Thyroid gland (tissue), 4 donors: ENCODE results near the gene KAT7.

ENCODE experiments used
- POLR2A ChIP-seq, 2 donors: fragments of 450-650 bp; IDR thresholded peaks; one replicate each; pipeline ENCODE4 v1.6.1; 2017; ENCODE audit warnings: antibody characterized with exemption in 2 of 2, mild to moderate bottlenecking in 2 of 2, moderate library complexity in 1 of 2
- TF ChIP-seq, protein P1 (sequence below), 6 experiments: fragments of 200-600 bp in 3 of 6; fragments of 450-650 bp in 3 of 6; sonication (generic) in 3 of 6; IDR thresholded peaks; one replicate each; pipeline ENCODE4 v1.5.1; 2016 to 2019; ENCODE audit warnings: antibody characterized with exemption in 6 of 6, mild to moderate bottlenecking in 2 of 6, inconsistent platforms in 1 of 6, moderate library complexity in 1 of 6

DNA sequence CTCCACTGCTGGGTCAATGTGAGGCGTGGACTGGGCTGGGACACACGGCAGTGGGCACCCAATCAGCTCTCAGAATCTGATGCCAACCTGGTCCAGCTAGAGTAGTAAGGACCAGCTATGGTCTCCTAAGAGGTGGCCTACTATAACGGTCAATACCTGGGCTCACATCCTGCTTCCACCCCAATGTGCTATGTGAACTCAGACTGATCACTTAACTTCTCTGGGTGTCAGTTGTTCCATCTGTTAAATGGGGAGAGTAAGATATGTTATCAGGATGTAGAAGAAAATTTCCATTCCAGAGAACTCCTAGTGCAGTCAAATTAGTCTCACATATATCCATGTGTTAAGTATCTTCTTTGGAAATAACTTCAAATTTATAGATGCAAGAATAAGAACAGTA lies 38.8 kb upstream of the KAT7 start:
- TF ChIP-seq, protein P1, sequence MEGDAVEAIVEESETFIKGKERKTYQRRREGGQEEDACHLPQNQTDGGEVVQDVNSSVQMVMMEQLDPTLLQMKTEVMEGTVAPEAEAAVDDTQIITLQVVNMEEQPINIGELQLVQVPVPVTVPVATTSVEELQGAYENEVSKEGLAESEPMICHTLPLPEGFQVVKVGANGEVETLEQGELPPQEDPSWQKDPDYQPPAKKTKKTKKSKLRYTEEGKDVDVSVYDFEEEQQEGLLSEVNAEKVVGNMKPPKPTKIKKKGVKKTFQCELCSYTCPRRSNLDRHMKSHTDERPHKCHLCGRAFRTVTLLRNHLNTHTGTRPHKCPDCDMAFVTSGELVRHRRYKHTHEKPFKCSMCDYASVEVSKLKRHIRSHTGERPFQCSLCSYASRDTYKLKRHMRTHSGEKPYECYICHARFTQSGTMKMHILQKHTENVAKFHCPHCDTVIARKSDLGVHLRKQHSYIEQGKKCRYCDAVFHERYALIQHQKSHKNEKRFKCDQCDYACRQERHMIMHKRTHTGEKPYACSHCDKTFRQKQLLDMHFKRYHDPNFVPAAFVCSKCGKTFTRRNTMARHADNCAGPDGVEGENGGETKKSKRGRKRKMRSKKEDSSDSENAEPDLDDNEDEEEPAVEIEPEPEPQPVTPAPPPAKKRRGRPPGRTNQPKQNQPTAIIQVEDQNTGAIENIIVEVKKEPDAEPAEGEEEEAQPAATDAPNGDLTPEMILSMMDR (IDR thresholded peaks at IDR 0.05), result no peak
- TF ChIP-seq POLR2A (IDR thresholded peaks at IDR 0.05), result no peak
